Right lobe of liver (tissue), 6 donors: Measurements from ENCODE around the gene NEDD4L. TPM values are rescaled to one million over a fixed set of nuclear protein-coding genes. Genes with fewer than 3 reads are reported as not detected.

Experiments
- ATAC-seq, 4 donors: fragments of 200-7000 bp; cut with Tn5 transposase; one replicate each; pipeline ENCODE4 v1.9.1; 2020; ENCODE audit warnings: mild to moderate bottlenecking in 4 of 4, moderate library complexity in 4 of 4
- DNase-seq, 3 donors: peaks; one replicate each; pipeline ENCODE4 v3.0.0-alpha.2; 2020
- H3K27ac ChIP-seq, 3 donors: fragments of 200-600 bp; one replicate each; pipeline ENCODE4 v1.8.0; 2022
- H3K27me3 ChIP-seq, 2 donors: fragments of 200-600 bp; one replicate each; pipeline ENCODE4 v1.8.0; 2022
- H3K36me3 ChIP-seq, 4 donors: fragments of 200-600 bp; sonication (generic) in 1 of 4; one replicate each; pipeline versions ENCODE4 v1.5.1 to v1.8.0; 2017 to 2022; ENCODE audit warnings: control low read depth in 1 of 4
- H3K4me1 ChIP-seq, 4 donors: fragments of 200-600 bp; sonication (generic) in 1 of 4; one replicate each; pipeline versions ENCODE4 v1.5.1 to v1.8.0; 2017 to 2022; ENCODE audit warnings: control low read depth in 1 of 4
- H3K4me3 ChIP-seq, 3 donors: fragments of 200-600 bp; one replicate each; pipeline ENCODE4 v1.8.0; 2022
- H3K9me3 ChIP-seq, 4 donors: fragments of 200-600 bp; sonication (generic) in 1 of 4; one replicate each; pipeline versions ENCODE4 v1.5.1 to v1.8.0; 2017 to 2022; ENCODE audit warnings: control low read depth in 1 of 4
- POLR2A ChIP-seq: fragments of 450-650 bp; IDR thresholded peaks from one replicate; pipeline ENCODE4 v1.6.1; 2017; ENCODE audit warnings: antibody characterized with exemption, mild to moderate bottlenecking
- WGBS: methylation state at CpG from one replicate; pipeline ENCODE4 v1.1.6; 2018; ENCODE audit warnings: low coverage, low lambda C conversion rate; ENCODE audit not compliant: insufficient coverage; ENCODE audit errors: missing lambda C conversion rate; 5-methylcytosine and 5-hydroxymethylcytosine counted together
- intact Hi-C, 2 donors: fragments of 100-400 bp; cut with DNase I; formaldehyde crosslinking; loops; one replicate each; pipeline versions ENCODE4 v1.11.2 to v1.14.1; 2022
- total RNA-seq, 6 experiments: library from RNA; depleted of rRNA in 2 of 6; stranded (reverse); fragments of >200 nt in 2 of 6; fragmentation: NEBNext Ultra II Directional in 3 of 6; extraction: Animal tissue kit (Norgen Biotek cat#: 25700) in 3 of 6; gene quantifications; one replicate each; pipeline versions ENCODE4 v1.1.0 to v1.2.4, GENCODE V29; 2016 to 2023
- TF ChIP-seq, protein P1 (sequence below), 4 donors: fragments of 200-600 bp in 3 of 4; fragments of 450-650 bp in 1 of 4; IDR thresholded peaks; one replicate each; pipeline versions ENCODE4 v1.5.1 to v1.8.0; 2016 to 2022; ENCODE audit warnings: antibody characterized with exemption in 4 of 4, mild to moderate bottlenecking in 2 of 4
- donor health status: DM: no; HTN: yes; CAD: no.
- donor health status: DM: no; HTN: no; CAD: no.
- donor health status: DM: no; HTN: no; CAD: no.
- donor health status: DM: no; HTN: yes; CAD: no.
- donor health status: DM: no; HTN: yes; CAD: no.

Gene NEDD4L
- total RNA-seq, 6 experiments from 2014 or later: 21.5 to 41.0 (median 33.2) TPM

DNA sequence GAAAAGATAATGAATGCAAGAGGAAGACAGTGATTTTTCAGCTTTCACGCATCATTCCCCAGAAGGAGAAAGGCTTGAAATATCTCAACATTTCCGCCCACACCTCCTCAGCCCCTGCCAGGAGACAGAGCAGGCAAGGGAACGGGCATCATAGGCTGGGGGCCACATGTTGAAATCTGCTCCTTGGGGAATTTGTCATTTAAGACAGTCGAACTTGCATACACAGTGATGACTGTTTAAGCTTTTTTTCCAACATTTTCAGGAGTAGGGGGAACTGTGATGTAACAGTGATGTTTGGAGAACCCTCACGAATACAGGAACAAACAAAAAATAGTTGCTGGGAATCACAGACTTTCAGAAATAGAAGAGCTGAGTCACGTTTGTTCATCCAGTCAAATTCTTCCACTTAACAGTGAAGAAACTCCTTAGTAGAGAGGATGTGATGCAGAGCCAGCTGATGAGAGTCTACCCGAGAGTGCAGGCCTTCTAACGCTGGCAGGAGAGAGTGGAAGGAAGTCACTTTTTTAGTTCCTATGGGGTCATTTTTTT is 318.1 kb downstream of the NEDD4L start:
- ATAC-seq (peak; percentile 72 to 87 (median 80)), DNase-seq (no peak)
- no peaks in the 10 kb centered on the region for H3K36me3 ChIP-seq
- no peak overlapping the region for H3K4me3 ChIP-seq
- peaks cover 4 to 27% (median 11%) of the 10 kb centered on the region in 4 donors for H3K4me1 ChIP-seq
- H3K9me3 ChIP-seq: no peaks in the 10 kb centered on the region
- TF ChIP-seq POLR2A: peak; percentile 87
- TF ChIP-seq, protein P1, sequence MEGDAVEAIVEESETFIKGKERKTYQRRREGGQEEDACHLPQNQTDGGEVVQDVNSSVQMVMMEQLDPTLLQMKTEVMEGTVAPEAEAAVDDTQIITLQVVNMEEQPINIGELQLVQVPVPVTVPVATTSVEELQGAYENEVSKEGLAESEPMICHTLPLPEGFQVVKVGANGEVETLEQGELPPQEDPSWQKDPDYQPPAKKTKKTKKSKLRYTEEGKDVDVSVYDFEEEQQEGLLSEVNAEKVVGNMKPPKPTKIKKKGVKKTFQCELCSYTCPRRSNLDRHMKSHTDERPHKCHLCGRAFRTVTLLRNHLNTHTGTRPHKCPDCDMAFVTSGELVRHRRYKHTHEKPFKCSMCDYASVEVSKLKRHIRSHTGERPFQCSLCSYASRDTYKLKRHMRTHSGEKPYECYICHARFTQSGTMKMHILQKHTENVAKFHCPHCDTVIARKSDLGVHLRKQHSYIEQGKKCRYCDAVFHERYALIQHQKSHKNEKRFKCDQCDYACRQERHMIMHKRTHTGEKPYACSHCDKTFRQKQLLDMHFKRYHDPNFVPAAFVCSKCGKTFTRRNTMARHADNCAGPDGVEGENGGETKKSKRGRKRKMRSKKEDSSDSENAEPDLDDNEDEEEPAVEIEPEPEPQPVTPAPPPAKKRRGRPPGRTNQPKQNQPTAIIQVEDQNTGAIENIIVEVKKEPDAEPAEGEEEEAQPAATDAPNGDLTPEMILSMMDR (IDR thresholded peaks at IDR 0.05): no peak
- peak overlapping the region; percentile 73 to 91 (median 86) for H3K27ac ChIP-seq
- intact Hi-C loops: no loop called here
- no peaks in the 10 kb centered on the region for H3K27me3 ChIP-seq
- WGBS: 19% methylated on average over 6 of the region's 8 CpGs

DNA sequence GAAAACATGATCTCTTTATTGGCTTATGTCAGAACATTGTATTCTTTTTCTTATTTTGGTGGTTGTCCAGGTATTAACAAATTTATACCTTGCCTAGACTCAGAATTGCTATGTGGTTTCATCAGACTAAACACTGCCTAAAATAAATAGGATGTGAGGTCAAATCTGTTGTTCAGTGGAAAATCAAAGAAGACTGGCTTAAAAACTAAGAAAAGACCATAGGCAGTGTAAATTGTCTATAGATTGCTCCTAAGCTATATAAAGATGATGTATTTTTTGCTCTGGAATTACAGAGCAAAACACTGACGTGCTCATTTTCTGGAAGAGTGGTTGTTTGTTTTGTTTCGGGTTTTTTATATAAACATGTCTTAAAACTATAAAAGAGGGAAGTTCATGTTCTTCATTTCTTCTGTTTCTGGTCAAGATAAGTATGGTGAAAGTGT is 318.8 kb downstream of the NEDD4L start:
- Histone ChIP-seq H3K27me3 (no peaks in the 10 kb centered on the region), H3K36me3 (no peaks in the 10 kb centered on the region), H3K4me1 (peaks cover 4 to 27% (median 11%) of the 10 kb centered on the region in 4 donors), H3K27ac (peak overlapping the region; percentile 73 to 91 (median 86)), H3K4me3 (no peak overlapping the region), H3K9me3 (no peaks in the 10 kb centered on the region)
- 9% methylated on average over 2 of the region's 2 CpGs for WGBS
- intact Hi-C loops: no loop called here
- DNase-seq (no peak), ATAC-seq (peak; percentile 65 to 85 (median 79))
- TF ChIP-seq, protein P1 (IDR thresholded peaks at IDR 0.05): no peak
- TF ChIP-seq POLR2A: no peak

DNA sequence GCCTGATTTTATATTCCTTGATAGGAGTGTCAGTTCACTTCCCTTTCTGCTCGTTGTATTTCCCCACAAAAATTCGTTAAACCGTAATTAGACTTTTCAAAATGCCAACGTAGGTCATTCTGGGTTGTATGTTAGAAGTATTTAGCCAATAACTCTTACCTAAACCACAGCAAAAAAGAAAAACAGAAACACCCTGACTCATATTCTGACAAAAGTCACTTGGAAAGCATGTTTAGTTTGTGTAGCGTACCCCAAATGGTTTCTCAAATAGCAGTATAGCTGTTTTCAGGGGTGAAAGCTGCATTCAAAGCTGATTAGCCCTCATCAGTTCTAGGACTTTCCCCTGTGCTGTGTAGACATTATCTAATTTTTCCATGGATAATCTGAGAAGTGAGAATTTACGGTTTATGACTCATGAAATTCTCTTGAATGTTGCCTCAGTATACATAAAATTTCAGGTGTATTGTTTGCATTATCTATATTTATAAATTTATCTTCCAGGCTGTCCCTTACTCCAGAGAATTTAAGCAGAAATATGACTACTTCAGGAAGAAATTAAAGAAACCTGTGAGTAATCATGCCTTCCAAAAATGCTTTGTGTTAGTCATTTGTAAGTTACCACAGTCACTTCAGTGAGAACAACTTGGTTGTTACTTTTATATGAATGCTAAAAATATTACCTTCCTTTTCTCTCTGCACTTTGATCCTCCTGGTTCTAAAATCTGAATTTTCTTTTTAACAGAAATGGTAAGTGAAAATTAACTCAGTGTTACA is 319.9 kb downstream of the NEDD4L start:
- no peaks in the 10 kb centered on the region for H3K36me3 ChIP-seq

DNA sequence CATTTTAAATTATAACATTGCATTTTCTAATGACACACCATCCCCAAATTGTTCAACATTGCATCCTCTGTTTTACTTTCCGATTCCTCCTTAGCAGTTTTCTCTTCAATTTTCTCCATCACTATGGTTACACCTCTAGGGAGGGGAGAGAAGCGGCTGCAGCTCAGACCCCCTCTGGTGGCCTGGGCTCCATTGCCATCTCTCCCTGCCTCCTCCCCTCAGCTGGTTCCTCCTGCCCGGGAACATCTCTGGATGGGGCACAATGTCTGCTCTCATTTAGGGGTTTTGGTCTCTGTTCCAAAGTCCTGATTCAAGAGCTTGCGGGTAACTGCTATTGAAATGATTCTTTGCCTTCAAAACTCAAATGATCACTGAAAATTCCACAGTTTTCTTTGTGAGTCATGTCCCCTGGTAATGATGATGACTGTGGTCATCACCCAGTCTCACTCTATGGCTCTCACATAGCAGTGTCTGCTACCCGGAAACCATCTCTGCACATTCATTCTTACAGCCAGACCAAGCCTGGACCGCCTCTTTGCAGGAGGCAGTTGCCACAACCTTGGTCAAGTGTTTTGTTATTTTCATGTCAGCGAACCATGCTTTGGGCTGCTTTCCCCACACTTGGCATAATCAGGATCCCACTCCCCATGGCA is 321.0 kb downstream of the NEDD4L start:
- ATAC-seq (no peak), DNase-seq (no peak)
- Histone ChIP-seq H3K27ac (no peak overlapping the region), H3K36me3 (no peaks in the 10 kb centered on the region), H3K9me3 (no peaks in the 10 kb centered on the region), H3K4me1 (peaks cover 4 to 27% (median 11%) of the 10 kb centered on the region in 4 donors), H3K27me3 (no peaks in the 10 kb centered on the region), H3K4me3 (no peak overlapping the region)
- 95% methylated on average over 7 of the region's 7 CpGs for WGBS
- intact Hi-C loops: no loop called here
- no peak for TF ChIP-seq POLR2A
- TF ChIP-seq, protein P1 (IDR thresholded peaks at IDR 0.05): no peak

More for the DNA sequence above, 319.9 kb downstream of the NEDD4L start:
- no peaks in the 10 kb centered on the region for H3K27me3 ChIP-seq
- TF ChIP-seq, protein P1 (IDR thresholded peaks at IDR 0.05): no peak
- no peak for TF ChIP-seq POLR2A
- H3K4me1 ChIP-seq: peaks cover 4 to 27% (median 11%) of the 10 kb centered on the region in 4 donors
- WGBS: 81% methylated on average over 6 of the region's 6 CpGs
- ATAC-seq (no peak), DNase-seq (no peak)
- intact Hi-C loops: no loop called here
- no peaks in the 10 kb centered on the region for H3K9me3 ChIP-seq
- no peak overlapping the region for H3K4me3 ChIP-seq
- H3K27ac ChIP-seq: peak overlapping the region in 2 of 3 donors; percentile 86 to 91
